Erythroblast (primary cell): ENCODE data around the gene ICAM5.

Source experiments
- GATA1 ChIP-seq: IDR thresholded peaks from 2 replicates; pipeline ENCODE4 v1.6.1; 2011; ENCODE audit warnings: low read depth, mild to moderate bottlenecking, control low read depth, low read length, moderate library complexity
- POLR2A ChIP-seq: IDR thresholded peaks from 2 replicates; pipeline ENCODE4 v1.6.1; 2011; ENCODE audit warnings: mild to moderate bottlenecking, low read length

GRCh38 chr19:10338940-10339339, 49.2 kb downstream of the ICAM5 start:
- no peak for TF ChIP-seq POLR2A
- no peak for TF ChIP-seq GATA1
